Measurements from ENCODE around the gene PROZ. TPM values are rescaled to one million over a fixed set of nuclear protein-coding genes. Genes with fewer than 3 reads are reported as not detected.

Gene PROZ
- total and polyA plus RNA-seq, 10 donors: 0.11 TPM; not detected in 9

- H3K9me3 ChIP-seq: no peaks in the 10 kb centered on the region
- WGBS, 5 donors: 67 to 69% (median 68%) methylated on average over 15 to 27 of the region's 27 CpGs
- H3K4me3 ChIP-seq: peak overlapping the region in 5 of 8 donors; percentile 4 to 55 (median 13)
- peak; percentile 59 for DNase-seq
- H3K27me3 ChIP-seq (replicated peaks in 1 of 7): peaks cover 0 to 48% (median 0%) of the 10 kb centered on the region in 7 donors
- H3K36me3 ChIP-seq: no peaks in the 10 kb centered on the region
- no peak for TF ChIP-seq CTCF (IDR thresholded peaks at IDR 0.05 in 8 of 11, conservative IDR thresholded peaks at IDR 0.05 in 3 of 11)
- TF ChIP-seq POLR2A (IDR thresholded peaks at IDR 0.05): no peak
- TF ChIP-seq POLR2AphosphoS5 (IDR thresholded peaks at IDR 0.05): no peak
- H3K4me1 ChIP-seq: peaks cover 0 to 10% (median 4%) of the 10 kb centered on the region in 6 donors
- intact Hi-C loops (cut with DNase I; ENCODE audit: low total_unique reads): no loop called here
- peak overlapping the region in 1 of 8 donors; percentile 4 for H3K27ac ChIP-seq
Measured at GRCh38 chr13:113129480-113129879, 29.0 kb upstream of the PROZ start.

GRCh38 chr13:113129921-113130750, 28.3 kb upstream of the PROZ start:
- Histone ChIP-seq H3K27me3 (replicated peaks in 1 of 7) (peaks cover 0 to 48% (median 0%) of the 10 kb centered on the region in 7 donors), H3K4me3 (peak overlapping the region in 5 of 8 donors; percentile 4 to 55 (median 13)), H3K4me1 (peaks cover 0 to 10% (median 4%) of the 10 kb centered on the region in 6 donors), H3K27ac (peak overlapping the region in 1 of 8 donors; percentile 4), H3K9me3 (no peaks in the 10 kb centered on the region), H3K36me3 (no peaks in the 10 kb centered on the region)
- 35 to 54% (median 40%) methylated on average over 43 to 60 of the region's 60 CpGs for WGBS, 5 donors
- TF ChIP-seq CTCF (IDR thresholded peaks at IDR 0.05 in 8 of 11, conservative IDR thresholded peaks at IDR 0.05 in 3 of 11) (no peak), POLR2AphosphoS5 (IDR thresholded peaks at IDR 0.05) (peak in 2 of 3 donors; percentile 30 to 54)
- intact Hi-C loops (cut with DNase I; ENCODE audit: low total_unique reads): no loop called here
- DNase-seq: peak; percentile 72

GRCh38 chr13:113135281-113135760, 23.1 kb upstream of the PROZ start:
- no peak for DNase-seq
- 80 to 96% (median 89%) methylated on average over 2 of the region's 2 CpGs for WGBS, 5 donors
- intact Hi-C loops (cut with DNase I; ENCODE audit: low total_unique reads): no loop called here

More at GRCh38 chr13:113135281-113135760, 23.1 kb upstream of the PROZ start:
- Histone ChIP-seq H3K27me3 (replicated peaks in 1 of 7) (peaks cover 0 to 9% (median 0%) of the 10 kb centered on the region in 7 donors), H3K36me3 (no peaks in the 10 kb centered on the region), H3K4me1 (peaks cover 0 to under 1% (median 0%) of the 10 kb centered on the region in 6 donors), H3K9me3 (no peaks in the 10 kb centered on the region), H3K27ac (no peak overlapping the region), H3K4me3 (no peak overlapping the region)
- TF ChIP-seq POLR2A (IDR thresholded peaks at IDR 0.05): no peak
- no peak for TF ChIP-seq CTCF (IDR thresholded peaks at IDR 0.05 in 8 of 11, conservative IDR thresholded peaks at IDR 0.05 in 3 of 11)
- no peak for TF ChIP-seq POLR2AphosphoS5 (IDR thresholded peaks at IDR 0.05)
